Gastroesophageal sphincter (tissue), 2 donors: ENCODE data around the gene CBLB.

Experiments used
- POLR2A ChIP-seq, 2 donors: fragments of 450-650 bp; IDR thresholded peaks; one replicate each; pipeline ENCODE4 v1.6.1; 2017; ENCODE audit warnings: antibody characterized with exemption in 2 of 2, mild to moderate bottlenecking in 2 of 2, moderate library complexity in 1 of 2
- POLR2AphosphoS5 ChIP-seq: sonication (generic); formaldehyde crosslinking; IDR thresholded peaks from one replicate; pipeline ENCODE4 v1.6.1; 2017; ENCODE audit warnings: antibody characterized with exemption

DNA sequence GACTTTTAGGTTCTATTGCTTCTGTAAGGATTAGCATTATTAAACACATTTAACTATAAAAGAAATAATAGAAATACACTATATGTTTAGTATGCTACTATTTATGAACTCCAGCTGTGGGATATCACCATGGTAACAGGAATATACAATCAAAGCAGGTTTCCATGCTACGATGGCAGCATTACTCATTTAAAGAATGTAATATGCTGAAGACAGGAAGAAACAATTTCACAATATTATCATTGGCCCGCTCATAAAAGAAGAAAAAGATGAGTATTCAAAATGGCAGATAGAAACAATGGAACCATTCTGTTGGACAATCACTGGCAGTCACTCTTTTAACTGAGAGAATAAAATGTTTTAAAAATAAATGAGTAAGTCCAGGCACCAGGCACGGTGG, 153.4 kb downstream of the CBLB start:
- TF ChIP-seq POLR2AphosphoS5 (no peak), POLR2A (IDR thresholded peaks at IDR 0.05) (no peak)
